Spleen (tissue), 11 donors: Measurements from ENCODE around the gene GGCX. TPM values are rescaled to one million over a fixed set of nuclear protein-coding genes. Genes with fewer than 3 reads are reported as not detected.

ENCODE experiments used
- DNase-seq: peaks from one replicate; pipeline ENCODE4 v3.0.0-alpha.2; 2020
- H3K27ac ChIP-seq, 8 donors: fragments of 200-600 bp; sonication (generic) in 7 of 8; 1 replicate in 4 of 8; 2 replicates in 4 of 8; pipeline versions ENCODE4 v1.5.0 to v1.8.0; 2016 to 2021; ENCODE audit warnings: inconsistent platforms in 4 of 8, mild to moderate bottlenecking in 4 of 8, moderate library complexity in 1 of 8
- H3K27me3 ChIP-seq, 7 donors: fragments of 200-600 bp; sonication (generic) in 6 of 7; replicated peaks in 1 of 7; 1 replicate in 4 of 7; 2 replicates in 3 of 7; pipeline versions ENCODE4 v1.5.0 to v1.8.0; 2016 to 2021; ENCODE audit warnings: inconsistent platforms in 3 of 7, mild to moderate bottlenecking in 1 of 7
- H3K36me3 ChIP-seq, 6 donors: fragments of 200-600 bp; sonication (generic) in 5 of 6; 1 replicate in 4 of 6; 2 replicates in 2 of 6; pipeline versions ENCODE4 v1.5.0 to v1.8.0; 2016 to 2021; ENCODE audit warnings: inconsistent platforms in 2 of 6
- H3K4me1 ChIP-seq, 6 donors: fragments of 200-600 bp; sonication (generic) in 5 of 6; 1 replicate in 3 of 6; 2 replicates in 3 of 6; pipeline versions ENCODE4 v1.5.0 to v1.8.0; 2016 to 2021; ENCODE audit warnings: inconsistent platforms in 3 of 6
- H3K4me3 ChIP-seq, 8 donors: fragments of 200-600 bp; sonication (generic) in 7 of 8; 1 replicate in 4 of 8; 2 replicates in 4 of 8; pipeline versions ENCODE4 v1.5.0 to v1.8.0; 2016 to 2021; ENCODE audit warnings: inconsistent platforms in 4 of 8, mild to moderate bottlenecking in 4 of 8, moderate library complexity in 2 of 8
- H3K9me3 ChIP-seq, 8 donors: fragments of 200-600 bp; sonication (generic) in 7 of 8; 1 replicate in 4 of 8; 2 replicates in 4 of 8; pipeline versions ENCODE4 v1.5.0 to v1.8.0; 2016 to 2021; ENCODE audit warnings: inconsistent platforms in 4 of 8
- POLR2A ChIP-seq, 3 donors: fragments of 450-650 bp; IDR thresholded peaks; one replicate each; pipeline ENCODE4 v1.5.1; 2017; ENCODE audit warnings: antibody characterized with exemption in 3 of 3, mild to moderate bottlenecking in 1 of 3
- POLR2AphosphoS5 ChIP-seq, 3 donors: sonication (generic); formaldehyde crosslinking; IDR thresholded peaks; one replicate each; pipeline ENCODE4 v1.5.1; 2017; ENCODE audit warnings: antibody characterized with exemption in 3 of 3
- WGBS, 5 donors: extraction: QIAGEN DNeasy Blood & Tissue Kit in 3 of 5; methylation state at CpG; one replicate each; pipeline versions ENCODE4 v1.1.5 to v1.1.7; 2013 to 2018; 5-methylcytosine and 5-hydroxymethylcytosine counted together
- intact Hi-C: fragments of 100-400 bp; cut with DNase I; formaldehyde crosslinking; loops from one replicate; pipeline ENCODE4 v1.15.0; 2023; ENCODE audit warnings: low total_unique reads
- polyA plus RNA-seq, 3 donors: library from polyadenylated mRNA; stranded (reverse); fragments of 200-250 nt; gene quantifications; one replicate each; pipeline ENCODE4 v1.2.1, GENCODE V29; 2013
- total RNA-seq, 7 donors: library from RNA; depleted of rRNA in 3 of 7; stranded (reverse); fragments of >200 nt in 3 of 7; fragmentation: NEBNext Ultra II Directional in 4 of 7; extraction: Animal tissue kit (Norgen Biotek cat#: 25700) in 4 of 7; gene quantifications; one replicate each; pipeline versions ENCODE4 v1.1.0 to v1.2.1, GENCODE V29; 2016 to 2021
- TF ChIP-seq, protein P1 (sequence below), 11 experiments: fragments of 200-600 bp in 7 of 11; fragments of 450-650 bp in 4 of 11; sonication (generic) in 4 of 11; IDR thresholded peaks in 8 of 11; conservative IDR thresholded peaks in 3 of 11; 1 replicate in 7 of 11; 2 replicates in 4 of 11; pipeline versions ENCODE4 v1.4.0 to v1.8.0; 2016 to 2021; ENCODE audit warnings: antibody characterized with exemption in 11 of 11, inconsistent platforms in 4 of 11, mild to moderate bottlenecking in 1 of 11
- donor health status: healthy with polysubstance abuse.
- donor health status: DM: no; HTN: no; CAD: no; lungs with moderate emphysema.
- donor health status: DM: no; HTN: no; CAD: no.
- donor health status: Bipolar disorder and iron deficiency.
- donor health status: healthy.
- donor health status: DM: no; HTN: no; CAD: no.
- donor health status: DM: yes; HTN: yes; CAD: no.

GGCX gene
- total and polyA plus RNA-seq, 10 donors, result 11.0 to 42.1 (median 29.5) TPM

DNA sequence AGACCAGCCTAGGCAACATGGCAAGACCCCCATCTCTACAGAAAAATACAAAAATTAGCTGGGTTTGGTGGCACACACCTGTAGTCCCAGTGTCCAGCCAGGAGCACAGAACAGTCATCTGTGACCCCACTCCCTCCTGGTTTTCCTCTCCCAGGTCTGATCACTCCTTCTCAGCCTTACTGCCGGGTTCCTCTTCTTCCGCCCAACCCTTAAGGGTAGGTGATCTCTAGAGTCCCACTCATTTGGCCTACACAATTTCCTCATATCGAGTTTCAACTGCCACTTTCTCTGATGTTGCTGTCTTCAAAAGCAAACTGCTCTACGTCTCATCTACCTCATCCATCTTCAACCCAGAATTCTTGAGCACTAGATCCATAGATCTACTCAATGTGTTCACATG lies 35.7 kb downstream of the GGCX start:
- intact Hi-C loops, result no loop called here
- Histone ChIP-seq H3K9me3 (no peaks in the 10 kb centered on the region), H3K4me1 (peaks cover 0 to 22% (median 8%) of the 10 kb centered on the region in 6 donors), H3K4me3 (no peak overlapping the region), H3K27me3 (no peaks in the 10 kb centered on the region), H3K27ac (peak overlapping the region in 1 of 8 donors; percentile 25), H3K36me3 (no peaks in the 10 kb centered on the region)
- DNase-seq, result no peak
- WGBS, 5 donors, result 42 to 70% (median 58%) methylated on average over 4 of the region's 4 CpGs
- no peak for TF ChIP-seq POLR2A (IDR thresholded peaks at IDR 0.05)
- no peak for TF ChIP-seq POLR2AphosphoS5 (IDR thresholded peaks at IDR 0.05)

DNA sequence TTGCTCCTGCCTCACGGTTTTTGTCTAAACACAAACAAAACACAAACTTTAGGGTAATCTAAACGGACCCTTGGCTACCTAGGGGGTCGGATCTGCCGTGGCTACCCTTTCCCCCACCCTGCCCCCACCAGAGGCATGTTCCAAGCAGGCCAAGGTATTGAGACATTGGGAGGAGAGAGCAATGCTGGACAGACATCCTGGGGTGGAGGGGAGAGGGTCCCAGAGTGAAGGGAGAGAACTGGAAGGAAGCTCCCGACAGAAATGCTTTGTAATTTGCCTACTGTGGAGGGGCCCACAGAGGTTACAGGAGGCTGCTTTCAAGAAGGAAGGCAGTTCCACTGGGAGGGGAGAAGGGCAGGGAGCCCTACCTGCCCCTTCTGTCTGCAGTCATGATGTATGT lies 36.3 kb downstream of the GGCX start:
- Histone ChIP-seq H3K36me3 (no peaks in the 10 kb centered on the region), H3K4me3 (no peak overlapping the region), H3K27ac (peak overlapping the region in 1 of 8 donors; percentile 25), H3K27me3 (no peaks in the 10 kb centered on the region), H3K9me3 (no peaks in the 10 kb centered on the region), H3K4me1 (peaks cover 0 to 22% (median 8%) of the 10 kb centered on the region in 6 donors)
- peak; percentile 25 for DNase-seq
- TF ChIP-seq POLR2A (IDR thresholded peaks at IDR 0.05) (no peak), POLR2AphosphoS5 (IDR thresholded peaks at IDR 0.05) (no peak)
- TF ChIP-seq, protein P1, sequence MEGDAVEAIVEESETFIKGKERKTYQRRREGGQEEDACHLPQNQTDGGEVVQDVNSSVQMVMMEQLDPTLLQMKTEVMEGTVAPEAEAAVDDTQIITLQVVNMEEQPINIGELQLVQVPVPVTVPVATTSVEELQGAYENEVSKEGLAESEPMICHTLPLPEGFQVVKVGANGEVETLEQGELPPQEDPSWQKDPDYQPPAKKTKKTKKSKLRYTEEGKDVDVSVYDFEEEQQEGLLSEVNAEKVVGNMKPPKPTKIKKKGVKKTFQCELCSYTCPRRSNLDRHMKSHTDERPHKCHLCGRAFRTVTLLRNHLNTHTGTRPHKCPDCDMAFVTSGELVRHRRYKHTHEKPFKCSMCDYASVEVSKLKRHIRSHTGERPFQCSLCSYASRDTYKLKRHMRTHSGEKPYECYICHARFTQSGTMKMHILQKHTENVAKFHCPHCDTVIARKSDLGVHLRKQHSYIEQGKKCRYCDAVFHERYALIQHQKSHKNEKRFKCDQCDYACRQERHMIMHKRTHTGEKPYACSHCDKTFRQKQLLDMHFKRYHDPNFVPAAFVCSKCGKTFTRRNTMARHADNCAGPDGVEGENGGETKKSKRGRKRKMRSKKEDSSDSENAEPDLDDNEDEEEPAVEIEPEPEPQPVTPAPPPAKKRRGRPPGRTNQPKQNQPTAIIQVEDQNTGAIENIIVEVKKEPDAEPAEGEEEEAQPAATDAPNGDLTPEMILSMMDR (IDR thresholded peaks at IDR 0.05 in 8 of 11, conservative IDR thresholded peaks at IDR 0.05 in 3 of 11), result no peak
- intact Hi-C loops, result no loop called here
- 68 to 79% (median 70%) methylated on average over 5 of the region's 5 CpGs for WGBS, 5 donors

DNA sequence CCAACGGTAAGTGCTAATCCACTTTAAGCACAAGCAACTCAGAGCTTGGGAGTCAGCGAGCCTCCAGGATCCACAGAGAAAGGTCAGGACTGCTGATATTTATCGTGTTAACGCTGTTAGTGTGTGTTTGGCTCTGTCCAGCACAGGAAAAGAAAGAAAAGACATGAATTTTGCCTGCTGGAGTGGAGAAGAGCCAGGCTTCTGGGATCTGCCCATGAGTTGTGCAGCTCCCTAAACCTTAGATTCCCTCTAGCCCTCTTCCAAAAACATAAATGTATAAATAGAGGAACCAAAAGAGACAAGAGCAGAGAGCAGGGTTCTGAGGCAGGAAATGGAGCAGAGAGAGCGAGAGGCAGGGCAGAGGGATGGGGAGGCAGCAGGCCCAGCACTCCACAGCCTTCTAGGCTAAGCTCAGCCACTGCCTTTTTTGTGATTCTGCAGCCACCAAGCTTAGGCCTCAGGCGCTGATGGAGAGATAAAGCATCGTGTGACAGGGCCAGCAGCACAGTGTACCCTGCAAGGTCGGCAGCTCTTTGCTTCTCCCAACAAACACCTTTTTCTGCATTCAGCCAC lies 36.9 kb downstream of the GGCX start:
- peak; percentile 48 for DNase-seq
- Histone ChIP-seq H3K4me1 (peaks cover 0 to 22% (median 8%) of the 10 kb centered on the region in 6 donors), H3K27me3 (no peaks in the 10 kb centered on the region), H3K4me3 (no peak overlapping the region), H3K36me3 (no peaks in the 10 kb centered on the region), H3K27ac (peak overlapping the region in 1 of 8 donors; percentile 25), H3K9me3 (no peaks in the 10 kb centered on the region)
- intact Hi-C loops, result no loop called here
- no peak for TF ChIP-seq POLR2A (IDR thresholded peaks at IDR 0.05)
- TF ChIP-seq, protein P1 (IDR thresholded peaks at IDR 0.05 in 8 of 11, conservative IDR thresholded peaks at IDR 0.05 in 3 of 11), result no peak
- no peak for TF ChIP-seq POLR2AphosphoS5 (IDR thresholded peaks at IDR 0.05)
- 27 to 40% (median 31%) methylated on average over 8 of the region's 8 CpGs for WGBS, 5 donors

DNA sequence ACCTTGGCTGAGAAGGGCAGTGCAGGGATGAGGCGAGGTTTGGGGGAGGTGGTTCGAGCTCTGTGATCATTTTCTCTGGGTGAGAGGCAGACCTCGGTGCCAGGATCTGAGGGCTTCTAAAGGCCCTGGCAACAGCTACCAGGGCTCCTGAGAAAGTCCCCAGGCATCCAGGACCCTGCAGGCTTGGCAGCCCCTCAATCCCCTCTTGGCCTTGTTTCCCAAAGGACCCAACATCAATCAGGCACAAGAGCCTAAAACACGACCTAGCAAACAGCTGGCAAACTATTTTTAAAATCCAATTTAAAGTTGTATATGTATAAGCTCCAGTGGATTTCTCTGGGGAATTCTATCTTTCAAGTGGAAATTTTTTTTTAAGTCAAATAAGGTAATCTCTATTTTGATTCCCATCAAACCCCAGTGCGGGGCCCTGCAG lies 37.4 kb downstream of the GGCX start:
- Histone ChIP-seq H3K4me1 (peaks cover 0 to 22% (median 8%) of the 10 kb centered on the region in 6 donors), H3K27me3 (no peaks in the 10 kb centered on the region), H3K9me3 (no peaks in the 10 kb centered on the region), H3K36me3 (no peaks in the 10 kb centered on the region), H3K4me3 (no peak overlapping the region), H3K27ac (no peak overlapping the region)
- TF ChIP-seq POLR2AphosphoS5 (IDR thresholded peaks at IDR 0.05) (no peak), POLR2A (IDR thresholded peaks at IDR 0.05) (no peak)
- TF ChIP-seq, protein P1 (IDR thresholded peaks at IDR 0.05 in 8 of 11, conservative IDR thresholded peaks at IDR 0.05 in 3 of 11), result no peak
- intact Hi-C loops, result no loop called here
- 70 to 76% (median 74%) methylated on average over 5 of the region's 5 CpGs for WGBS, 5 donors
- DNase-seq, result peak; percentile 16
